Naive thymus-derived CD4-positive, alpha-beta T cell (primary cell): ENCODE data around the gene MTMR1. TPM values are rescaled to one million over a fixed set of nuclear protein-coding genes. Genes with fewer than 3 reads are reported as not detected.

ENCODE experiments used
- ATAC-seq: fragments of 150-1000 bp; cut with Tn5 transposase; 2 replicates; pipeline ENCODE4 v1.10.0; 2021; ENCODE audit warnings: mild to moderate bottlenecking, moderate library complexity
- CTCF ChIA-PET: fragments of 350-600 bp; sonication (Branson Sonifier 250); formaldehyde crosslinking; loops from one replicate; lab custom pipeline; 2021; ENCODE audit warnings: antibody characterized with exemption; lab: Charles Lee
- POLR2A ChIA-PET: fragments of 350-600 bp; sonication (Branson Sonifier 250); formaldehyde crosslinking; loops from one replicate; lab custom pipeline; 2021; ENCODE audit warnings: antibody characterized with exemption, inconsistent platforms; lab: Charles Lee
- DNase-seq, 9 donors: peaks; one replicate each; pipeline versions ENCODE4 v3.0.0 to v3.0.0-alpha.2; 2020 to 2022; ENCODE audit warnings: mixed read lengths in 1 of 9
- H3K27ac ChIP-seq: one replicate; pipeline ENCODE4 v1.7.0; 2013; ENCODE audit warnings: mild to moderate bottlenecking, low read depth, low read length, moderate library complexity
- H3K27me3 ChIP-seq, 2 donors: one replicate each; pipeline ENCODE4 v1.7.0; 2013; ENCODE audit warnings: low read length in 2 of 2, mild to moderate bottlenecking in 2 of 2, moderate library complexity in 2 of 2; ENCODE audit not compliant: control insufficient read depth in 2 of 2, insufficient read depth in 2 of 2
- H3K36me3 ChIP-seq, 3 experiments: 1 replicate in 2 of 3; 2 replicates in 1 of 3; pipeline ENCODE4 v1.7.0; 2013; ENCODE audit warnings: low read length in 3 of 3, mild to moderate bottlenecking in 3 of 3, moderate library complexity in 1 of 3; ENCODE audit not compliant: insufficient read depth in 3 of 3, control insufficient read depth in 2 of 3
- H3K4me1 ChIP-seq, 2 donors: one replicate each; pipeline ENCODE4 v1.7.0; 2013; ENCODE audit warnings: low read length in 2 of 2, mild to moderate bottlenecking in 2 of 2, moderate library complexity in 1 of 2; ENCODE audit not compliant: control insufficient read depth in 2 of 2, insufficient read depth in 2 of 2
- H3K4me3 ChIP-seq: 2 replicates; pipeline ENCODE4 v1.7.0; 2013; ENCODE audit warnings: mild to moderate bottlenecking, low read length
- H3K9me3 ChIP-seq, 3 experiments: 1 replicate in 2 of 3; 2 replicates in 1 of 3; pipeline ENCODE4 v1.7.0; 2013; ENCODE audit warnings: low read length in 3 of 3; ENCODE audit not compliant: control insufficient read depth in 2 of 3
- H3K27ac Mint-ChIP-seq, 9 donors: one replicate each; pipeline ENCODE4 v1.8.0; 2020 to 2022; ENCODE audit warnings: mixed read lengths in 9 of 9, mild to moderate bottlenecking in 8 of 9, moderate library complexity in 5 of 9, inconsistent platforms in 2 of 9
- H3K27me3 Mint-ChIP-seq, 5 donors: one replicate each; pipeline ENCODE4 v1.8.0; 2021 to 2022; ENCODE audit warnings: mixed read lengths in 5 of 5, mild to moderate bottlenecking in 1 of 5
- H3K36me3 Mint-ChIP-seq, 5 donors: one replicate each; pipeline ENCODE4 v1.8.0; 2020 to 2022; ENCODE audit warnings: mixed read lengths in 5 of 5, mild to moderate bottlenecking in 3 of 5, inconsistent platforms in 1 of 5
- H3K4me1 Mint-ChIP-seq, 7 donors: one replicate each; pipeline ENCODE4 v1.8.0; 2020 to 2022; ENCODE audit warnings: mixed read lengths in 7 of 7, mild to moderate bottlenecking in 3 of 7, inconsistent platforms in 1 of 7
- H3K4me3 Mint-ChIP-seq, 10 donors: one replicate each; pipeline ENCODE4 v1.8.0; 2020 to 2022; ENCODE audit warnings: mild to moderate bottlenecking in 10 of 10, mixed read lengths in 10 of 10, moderate library complexity in 6 of 10, inconsistent platforms in 2 of 10
- H3K9me3 Mint-ChIP-seq, 11 donors: one replicate each; pipeline ENCODE4 v1.8.0; 2020 to 2022; ENCODE audit warnings: mixed read lengths in 11 of 11, mild to moderate bottlenecking in 4 of 11, inconsistent platforms in 1 of 11, moderate library complexity in 1 of 11
- intact Hi-C, 2 donors: fragments of 100-400 bp; cut with micrococcal nuclease; formaldehyde crosslinking; loops; one replicate each; pipeline ENCODE4 v1.15.1; 2023
- polyA plus RNA-seq, 2 donors: library from polyadenylated mRNA; unstranded; fragments of 300-500 nt; fragmentation: Illumina TruSeq; gene quantifications; one replicate each; pipeline ENCODE4 v1.2.3, GENCODE V29; 2021
- total RNA-seq, 6 experiments: library from RNA in 5 of 6; stranded (reverse) in 5 of 6; gene quantifications; 1 replicate in 5 of 6; 2 replicates in 1 of 6; pipeline ENCODE4 v1.2.3 and lab custom pipeline; 2021 to 2026

The MTMR1 gene
- total and polyA plus RNA-seq, 7 experiments from 2014 or later, result 11.3 to 53.1 (median 38.9) TPM

DNA sequence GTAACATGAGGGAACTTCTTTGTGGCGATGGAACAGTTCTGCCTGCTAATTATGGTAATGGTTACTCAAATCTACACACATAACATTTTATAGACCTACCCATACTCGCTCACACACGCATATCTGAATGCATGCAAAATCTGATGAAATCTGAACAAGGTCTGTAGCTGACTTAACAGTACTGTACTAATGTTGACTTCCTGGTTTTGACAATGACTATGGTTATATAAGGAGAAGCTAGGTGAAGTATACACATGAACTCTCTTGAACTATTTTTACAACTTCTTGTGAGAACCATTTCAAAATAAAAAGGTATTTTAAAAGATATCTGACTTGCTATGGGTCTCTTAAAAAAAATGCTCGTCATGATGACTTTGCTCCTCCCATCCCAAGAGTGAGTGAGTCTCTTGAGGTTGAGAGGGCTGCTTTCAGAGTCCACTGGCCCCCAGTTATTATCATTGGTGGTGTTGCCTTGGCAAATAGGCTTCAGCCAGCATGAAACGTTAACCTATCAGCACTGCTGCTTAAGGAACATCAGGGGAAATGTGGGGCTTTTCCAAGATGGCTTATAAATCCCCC, 99.8 kb downstream of the MTMR1 start:
- peaks cover 4 to 63% (median 39%) of the 10 kb centered on the region in 5 donors for H3K36me3 Mint-ChIP-seq
- intact Hi-C loops, result no loop called here
- no peak overlapping the region for H3K27ac ChIP-seq
- no peak for DNase-seq
- no peaks in the 10 kb centered on the region for H3K4me1 ChIP-seq
- H3K4me3 ChIP-seq, result no peak overlapping the region
- H3K4me3 Mint-ChIP-seq, result no peak overlapping the region
- peaks cover 0 to 4% (median 0%) of the 10 kb centered on the region in 7 donors for H3K4me1 Mint-ChIP-seq
- ChIA-PET POLR2A (no interaction called here), CTCF (no interaction called here)
- H3K27me3 Mint-ChIP-seq, result no peaks in the 10 kb centered on the region
- H3K27me3 ChIP-seq, result no peaks in the 10 kb centered on the region
- H3K36me3 ChIP-seq, result peaks cover 0 to 3% (median 3%) of the 10 kb centered on the region in 3 experiments
- peaks cover 0 to 3% (median 0%) of the 10 kb centered on the region in 11 donors for H3K9me3 Mint-ChIP-seq
- no peak overlapping the region for H3K27ac Mint-ChIP-seq
- no peaks in the 10 kb centered on the region for H3K9me3 ChIP-seq
- ATAC-seq, result no peak

- peaks cover 0 to 5% (median 2%) of the 10 kb centered on the region in 11 donors for H3K9me3 Mint-ChIP-seq
- H3K27me3 Mint-ChIP-seq, result no peaks in the 10 kb centered on the region
- H3K27ac ChIP-seq, result no peak overlapping the region
- ATAC-seq, result no peak
- H3K27me3 ChIP-seq, result no peaks in the 10 kb centered on the region
- POLR2A ChIA-PET, result no interaction called here
- DNase-seq, result no peak
- H3K4me1 ChIP-seq, result no peaks in the 10 kb centered on the region
- H3K4me3 Mint-ChIP-seq, result no peak overlapping the region
- CTCF ChIA-PET, result no interaction called here
- H3K9me3 ChIP-seq, result no peaks in the 10 kb centered on the region
- H3K27ac Mint-ChIP-seq, result no peak overlapping the region
- peaks cover 5 to 39% (median 20%) of the 10 kb centered on the region in 5 donors for H3K36me3 Mint-ChIP-seq
- H3K4me1 Mint-ChIP-seq, result peaks cover 0 to 3% (median 0%) of the 10 kb centered on the region in 7 donors
- intact Hi-C loops, result no loop called here
- no peaks in the 10 kb centered on the region for H3K36me3 ChIP-seq
- no peak overlapping the region for H3K4me3 ChIP-seq
Measured at GRCh38 chrX:150805736-150806135, 112.5 kb downstream of the MTMR1 start.

DNA sequence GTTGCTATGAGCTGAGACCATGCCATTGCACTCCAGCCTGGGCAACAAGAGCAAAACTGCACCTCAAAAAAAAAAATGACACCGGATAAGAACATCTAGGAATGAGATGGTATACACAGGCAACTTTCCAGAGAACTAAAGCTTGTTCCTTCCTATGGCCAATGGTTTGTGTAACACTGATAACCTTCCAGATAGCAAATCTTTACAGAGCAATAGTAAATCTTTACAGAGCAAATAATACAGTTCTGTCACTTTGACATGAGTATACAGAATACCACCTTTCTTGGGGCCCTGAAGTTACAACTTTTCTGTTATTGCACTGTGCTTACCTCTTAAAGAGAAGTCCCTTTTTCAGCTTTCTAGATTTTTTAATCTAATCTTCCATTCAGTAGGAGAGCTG, 113.6 kb downstream of the MTMR1 start:
- Mint-ChIP-seq H3K4me1 (peaks cover 0 to 3% (median 0%) of the 10 kb centered on the region in 7 donors), H3K27me3 (no peaks in the 10 kb centered on the region), H3K27ac (no peak overlapping the region), H3K4me3 (no peak overlapping the region), H3K36me3 (peaks cover 5 to 39% (median 20%) of the 10 kb centered on the region in 5 donors), H3K9me3 (peaks cover 0 to 5% (median 2%) of the 10 kb centered on the region in 11 donors)
- ATAC-seq (no peak), DNase-seq (no peak)
- Histone ChIP-seq H3K4me3 (no peak overlapping the region), H3K36me3 (no peaks in the 10 kb centered on the region), H3K9me3 (no peaks in the 10 kb centered on the region), H3K27ac (no peak overlapping the region), H3K4me1 (no peaks in the 10 kb centered on the region), H3K27me3 (no peaks in the 10 kb centered on the region)
- POLR2A ChIA-PET, result no interaction called here
- intact Hi-C loops, result no loop called here
- CTCF ChIA-PET, result no interaction called here

- Mint-ChIP-seq H3K4me1 (no peaks in the 10 kb centered on the region), H3K4me3 (no peak overlapping the region), H3K27ac (no peak overlapping the region), H3K36me3 (peaks cover 0 to 50% (median 25%) of the 10 kb centered on the region in 5 donors), H3K27me3 (no peaks in the 10 kb centered on the region), H3K9me3 (peaks cover 0 to 8% (median 4%) of the 10 kb centered on the region in 11 donors)
- ChIA-PET CTCF (no interaction called here), POLR2A (no interaction called here)
- no peak for DNase-seq
- H3K4me1 ChIP-seq, result no peaks in the 10 kb centered on the region
- peaks cover 0 to 5% (median 0%) of the 10 kb centered on the region in 3 experiments for H3K36me3 ChIP-seq
- no peak overlapping the region for H3K4me3 ChIP-seq
- H3K27me3 ChIP-seq, result no peaks in the 10 kb centered on the region
- no peaks in the 10 kb centered on the region for H3K9me3 ChIP-seq
- H3K27ac ChIP-seq, result no peak overlapping the region
- ATAC-seq, result no peak
- intact Hi-C loops, result no loop called here
Measured at GRCh38 chrX:150813922-150814321, 120.7 kb downstream of the MTMR1 start.

Other genes starting within 250 kb of the MTMR1 start
- gene MTM1, start 124.8 kb upstream of the MTMR1 start, total RNA-seq, result 10 to 100 TPM; 21.8 to 34.7 (median 28.8) TPM
- gene MTM1, start 124.8 kb upstream of the MTMR1 start, polyA plus RNA-seq, result 10 to 100 TPM; 11.9 to 14.7 TPM
- 10 to 100 TPM; 14.3 to 20.4 (median 15.6) TPM for gene CD99L2, start 205.3 kb downstream of the MTMR1 start, total RNA-seq
- 10 to 100 TPM; 16.2 to 16.7 TPM for gene CD99L2, start 205.3 kb downstream of the MTMR1 start, polyA plus RNA-seq